ENCODE measurements around the gene CLEC10A.

DNA sequence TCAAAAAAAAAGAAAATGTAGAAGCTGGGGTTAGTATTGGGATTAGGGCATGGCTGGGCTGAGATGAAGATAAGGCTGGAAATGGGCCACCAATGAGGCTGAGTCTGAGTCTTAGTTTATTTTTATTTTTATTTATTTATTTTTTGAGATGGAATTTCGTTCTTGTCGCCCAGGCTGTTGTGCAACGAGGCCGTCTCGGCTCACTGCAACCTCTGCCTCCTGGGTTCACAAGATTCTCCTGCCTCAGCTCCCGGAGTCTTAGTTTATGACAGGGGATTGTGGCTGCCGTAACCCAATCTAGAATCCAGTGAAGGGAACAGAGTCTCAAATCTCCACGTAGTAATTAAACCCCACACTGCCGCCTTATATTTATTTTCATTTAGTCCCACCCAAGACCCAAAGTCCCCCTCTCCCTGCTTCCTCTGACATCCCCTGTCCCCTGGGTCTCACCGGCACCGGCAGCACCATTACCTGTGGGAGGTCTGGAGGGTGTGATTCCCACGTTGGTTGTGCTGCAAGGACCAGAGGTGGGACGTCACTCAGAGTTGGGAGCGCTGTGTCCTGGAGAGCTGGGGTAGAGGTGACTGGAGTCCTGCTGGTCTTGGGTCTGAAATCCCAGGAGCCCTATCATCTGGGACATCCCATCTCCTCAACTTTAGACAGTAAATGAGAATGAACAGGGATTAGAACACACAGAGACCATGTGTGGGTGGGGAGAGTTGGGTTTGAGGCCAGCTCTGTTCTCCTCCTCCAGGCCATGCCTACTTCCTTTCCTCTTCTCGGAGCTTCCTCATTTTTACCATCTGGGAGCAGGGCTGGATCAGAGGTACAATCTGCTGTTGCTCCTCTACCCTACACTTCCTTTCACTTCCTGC lies at the start of gene CLEC10A:
- TF ChIP-seq, protein P1, sequence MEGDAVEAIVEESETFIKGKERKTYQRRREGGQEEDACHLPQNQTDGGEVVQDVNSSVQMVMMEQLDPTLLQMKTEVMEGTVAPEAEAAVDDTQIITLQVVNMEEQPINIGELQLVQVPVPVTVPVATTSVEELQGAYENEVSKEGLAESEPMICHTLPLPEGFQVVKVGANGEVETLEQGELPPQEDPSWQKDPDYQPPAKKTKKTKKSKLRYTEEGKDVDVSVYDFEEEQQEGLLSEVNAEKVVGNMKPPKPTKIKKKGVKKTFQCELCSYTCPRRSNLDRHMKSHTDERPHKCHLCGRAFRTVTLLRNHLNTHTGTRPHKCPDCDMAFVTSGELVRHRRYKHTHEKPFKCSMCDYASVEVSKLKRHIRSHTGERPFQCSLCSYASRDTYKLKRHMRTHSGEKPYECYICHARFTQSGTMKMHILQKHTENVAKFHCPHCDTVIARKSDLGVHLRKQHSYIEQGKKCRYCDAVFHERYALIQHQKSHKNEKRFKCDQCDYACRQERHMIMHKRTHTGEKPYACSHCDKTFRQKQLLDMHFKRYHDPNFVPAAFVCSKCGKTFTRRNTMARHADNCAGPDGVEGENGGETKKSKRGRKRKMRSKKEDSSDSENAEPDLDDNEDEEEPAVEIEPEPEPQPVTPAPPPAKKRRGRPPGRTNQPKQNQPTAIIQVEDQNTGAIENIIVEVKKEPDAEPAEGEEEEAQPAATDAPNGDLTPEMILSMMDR (optimal IDR thresholded peaks at IDR 0.05 in 1 of 3, IDR thresholded peaks at IDR 0.05 in 1 of 3, conservative IDR thresholded peaks at IDR 0.05 in 1 of 3; ENCODE audit: extremely low read depth in 1 of 3, insufficient read depth in 2 of 3, low read length in 3 of 3), result no peak
- TF ChIP-seq EZH2 (IDR thresholded peaks at IDR 0.05; ENCODE audit: low read length), result no peak
